ENCODE results near the gene TMEM220.

GRCh38 chr17:10725262-10725661 lies 4.6 kb downstream of the TMEM220 start:
- TF ChIP-seq, protein P1, sequence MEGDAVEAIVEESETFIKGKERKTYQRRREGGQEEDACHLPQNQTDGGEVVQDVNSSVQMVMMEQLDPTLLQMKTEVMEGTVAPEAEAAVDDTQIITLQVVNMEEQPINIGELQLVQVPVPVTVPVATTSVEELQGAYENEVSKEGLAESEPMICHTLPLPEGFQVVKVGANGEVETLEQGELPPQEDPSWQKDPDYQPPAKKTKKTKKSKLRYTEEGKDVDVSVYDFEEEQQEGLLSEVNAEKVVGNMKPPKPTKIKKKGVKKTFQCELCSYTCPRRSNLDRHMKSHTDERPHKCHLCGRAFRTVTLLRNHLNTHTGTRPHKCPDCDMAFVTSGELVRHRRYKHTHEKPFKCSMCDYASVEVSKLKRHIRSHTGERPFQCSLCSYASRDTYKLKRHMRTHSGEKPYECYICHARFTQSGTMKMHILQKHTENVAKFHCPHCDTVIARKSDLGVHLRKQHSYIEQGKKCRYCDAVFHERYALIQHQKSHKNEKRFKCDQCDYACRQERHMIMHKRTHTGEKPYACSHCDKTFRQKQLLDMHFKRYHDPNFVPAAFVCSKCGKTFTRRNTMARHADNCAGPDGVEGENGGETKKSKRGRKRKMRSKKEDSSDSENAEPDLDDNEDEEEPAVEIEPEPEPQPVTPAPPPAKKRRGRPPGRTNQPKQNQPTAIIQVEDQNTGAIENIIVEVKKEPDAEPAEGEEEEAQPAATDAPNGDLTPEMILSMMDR (conservative IDR thresholded peaks at IDR 0.05; ENCODE audit: low read depth, low read length): no peak
- no peak for TF ChIP-seq EZH2 (IDR thresholded peaks at IDR 0.05; ENCODE audit: low read length, unreplicated experiment)
